Measurements from ENCODE around the gene PIGT. TPM values are rescaled to one million over a fixed set of nuclear protein-coding genes. Genes with fewer than 3 reads are reported as not detected.

Gene PIGT
- total and polyA plus RNA-seq, 2 experiments from 2014 or later: 48.4 to 63.1 TPM

- no peak for ATAC-seq
- TF ChIP-seq STAT1 (IDR thresholded peaks at IDR 0.05; ENCODE audit: unreplicated experiment): no peak
- no peak for TF ChIP-seq ETS1 (IDR thresholded peaks at IDR 0.05)
- TF ChIP-seq EZH2 (IDR thresholded peaks at IDR 0.05; ENCODE audit: low read depth, unreplicated experiment): no peak
- TF ChIP-seq, protein P1, sequence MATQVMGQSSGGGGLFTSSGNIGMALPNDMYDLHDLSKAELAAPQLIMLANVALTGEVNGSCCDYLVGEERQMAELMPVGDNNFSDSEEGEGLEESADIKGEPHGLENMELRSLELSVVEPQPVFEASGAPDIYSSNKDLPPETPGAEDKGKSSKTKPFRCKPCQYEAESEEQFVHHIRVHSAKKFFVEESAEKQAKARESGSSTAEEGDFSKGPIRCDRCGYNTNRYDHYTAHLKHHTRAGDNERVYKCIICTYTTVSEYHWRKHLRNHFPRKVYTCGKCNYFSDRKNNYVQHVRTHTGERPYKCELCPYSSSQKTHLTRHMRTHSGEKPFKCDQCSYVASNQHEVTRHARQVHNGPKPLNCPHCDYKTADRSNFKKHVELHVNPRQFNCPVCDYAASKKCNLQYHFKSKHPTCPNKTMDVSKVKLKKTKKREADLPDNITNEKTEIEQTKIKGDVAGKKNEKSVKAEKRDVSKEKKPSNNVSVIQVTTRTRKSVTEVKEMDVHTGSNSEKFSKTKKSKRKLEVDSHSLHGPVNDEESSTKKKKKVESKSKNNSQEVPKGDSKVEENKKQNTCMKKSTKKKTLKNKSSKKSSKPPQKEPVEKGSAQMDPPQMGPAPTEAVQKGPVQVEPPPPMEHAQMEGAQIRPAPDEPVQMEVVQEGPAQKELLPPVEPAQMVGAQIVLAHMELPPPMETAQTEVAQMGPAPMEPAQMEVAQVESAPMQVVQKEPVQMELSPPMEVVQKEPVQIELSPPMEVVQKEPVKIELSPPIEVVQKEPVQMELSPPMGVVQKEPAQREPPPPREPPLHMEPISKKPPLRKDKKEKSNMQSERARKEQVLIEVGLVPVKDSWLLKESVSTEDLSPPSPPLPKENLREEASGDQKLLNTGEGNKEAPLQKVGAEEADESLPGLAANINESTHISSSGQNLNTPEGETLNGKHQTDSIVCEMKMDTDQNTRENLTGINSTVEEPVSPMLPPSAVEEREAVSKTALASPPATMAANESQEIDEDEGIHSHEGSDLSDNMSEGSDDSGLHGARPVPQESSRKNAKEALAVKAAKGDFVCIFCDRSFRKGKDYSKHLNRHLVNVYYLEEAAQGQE (IDR thresholded peaks at IDR 0.05; ENCODE audit: unreplicated experiment): no peak
- no peak for TF ChIP-seq CREB1 (CRISPR knock-in tag; IDR thresholded peaks at IDR 0.05; ENCODE audit: low read depth)
- no peak for TF ChIP-seq CTCF (conservative IDR thresholded peaks at IDR 0.05; ENCODE audit: low read depth in 2 of 2)
- TF ChIP-seq ZNF462 (CRISPR knock-in tag; IDR thresholded peaks at IDR 0.05): no peak
- TF ChIP-seq ZNF331 (CRISPR knock-in tag; IDR thresholded peaks at IDR 0.05; ENCODE audit: low read depth): no peak
- no peak for TF ChIP-seq POLR2AphosphoS5 (IDR thresholded peaks at IDR 0.05; ENCODE audit: low read depth)
- no peak for TF ChIP-seq JUNB (IDR thresholded peaks at IDR 0.05; ENCODE audit: unreplicated experiment)
- no peak for TF ChIP-seq ZNF114 (CRISPR knock-in tag; IDR thresholded peaks at IDR 0.05)
- TF ChIP-seq NANOG (IDR thresholded peaks at IDR 0.05; ENCODE audit: borderline replicate concordance): no peak
- TF ChIP-seq EZH2phosphoT487 (IDR thresholded peaks at IDR 0.05; ENCODE audit: unreplicated experiment): no peak
- Mint-ChIP-seq H3K9me3 (peaks cover under 1% of the 10 kb centered on the region; the same call in 1 of the 3 replicates), H3K27me3 (ENCODE audit: insufficient read depth, low read depth, poor library complexity) (peaks cover 24% of the 10 kb centered on the region), H3K4me1 (peaks cover 29% of the 10 kb centered on the region), H3K4me3 (no peak overlapping the region), H3K27ac (no peak overlapping the region), H3K36me3 (ENCODE audit: low read depth) (peaks cover 12% of the 10 kb centered on the region)
- Histone ChIP-seq H3K4me3 (no peak overlapping the region), H3K4me2 (no peak overlapping the region), H3K27me3 (ENCODE audit: insufficient read depth) (peaks cover 11% of the 10 kb centered on the region; the same call in 1 of the 2 replicates), H3K79me2 (replicated peaks; ENCODE audit: insufficient read depth) (peaks cover 7% of the 10 kb centered on the region; the same call in 1 of the 2 replicates), H2AFZ (no peak overlapping the region), H3F3A (replicated peaks; ENCODE audit: low read depth) (peaks cover 4% of the 10 kb centered on the region), H3K9me2 (ENCODE audit: insufficient read depth) (no peaks in the 10 kb centered on the region), H4K20me1 (replicated peaks; ENCODE audit: insufficient read depth) (no peaks in the 10 kb centered on the region), H3K4me1 (ENCODE audit: insufficient read depth) (peaks cover 28% of the 10 kb centered on the region), H3K27ac (ENCODE audit: low read depth) (no peak overlapping the region), H3K36me3 (ENCODE audit: insufficient read depth) (no peaks in the 10 kb centered on the region; the same call in 1 of the 2 replicates)
- DNase-seq (ENCODE audit: low spot score): no peak
These were observed 51.2 kb downstream of the PIGT start for GRCh38 chr20:45467172-45467571.

All from GM23338 (cell line).